Measurements from ENCODE around the gene TFCP2L1. TPM values are rescaled to one million over a fixed set of nuclear protein-coding genes. Genes with fewer than 3 reads are reported as not detected.

Gene TFCP2L1
- total RNA-seq, 2 donors from 2014 or later = 54.2 to 103 TPM

- Histone ChIP-seq H3K27ac (no peak overlapping the region), H3K36me3 (no peaks in the 10 kb centered on the region), H3K9ac (ENCODE audit: low read depth in 2 of 2, low read length in 2 of 2) (no peak overlapping the region), H3K4me3 (no peak overlapping the region), H3K27me3 (peaks cover 8% of the 10 kb centered on the region), H3K9me3 (no peaks in the 10 kb centered on the region), H3K4me1 (peaks cover under 1% of the 10 kb centered on the region)
- TF ChIP-seq CTCF (IDR thresholded peaks at IDR 0.05) = no peak
- DNase-seq = no peak
- intact Hi-C loops (cut with DNase I) = no loop called here
These were observed 3.6 kb upstream of the TFCP2L1 start for GRCh38 chr2:121288454-121289231.

- no peak for TF ChIP-seq CTCF (IDR thresholded peaks at IDR 0.05)
- no peak for DNase-seq
- Histone ChIP-seq H3K9ac (ENCODE audit: low read depth in 2 of 2, low read length in 2 of 2) (no peak overlapping the region), H3K9me3 (no peaks in the 10 kb centered on the region), H3K4me3 (no peak overlapping the region), H3K27me3 (peaks cover 8% of the 10 kb centered on the region), H3K36me3 (no peaks in the 10 kb centered on the region), H3K27ac (no peak overlapping the region), H3K4me1 (no peaks in the 10 kb centered on the region)
- intact Hi-C loops (cut with DNase I) = no loop called here
These were observed 3.0 kb upstream of the TFCP2L1 start for GRCh38 chr2:121287956-121288355.

GRCh38 chr2:121287146-121287798 is 2.3 kb upstream of the TFCP2L1 start:
- no peak for TF ChIP-seq CTCF (IDR thresholded peaks at IDR 0.05)
- no peak for DNase-seq

GRCh38 chr2:121286506-121286905 is 1.5 kb upstream of the TFCP2L1 start:
- Histone ChIP-seq H3K4me3 (no peak overlapping the region), H3K9me3 (no peaks in the 10 kb centered on the region), H3K4me1 (no peaks in the 10 kb centered on the region), H3K9ac (ENCODE audit: low read depth in 2 of 2, low read length in 2 of 2) (peak overlapping the region in 1 of 2 donors; percentile 73), H3K27me3 (peaks cover 8% of the 10 kb centered on the region), H3K27ac (no peak overlapping the region), H3K36me3 (no peaks in the 10 kb centered on the region)
- intact Hi-C loops (cut with DNase I) = no loop called here
- DNase-seq = no peak
- TF ChIP-seq CTCF (IDR thresholded peaks at IDR 0.05) = no peak

More at GRCh38 chr2:121287146-121287798, 2.3 kb upstream of the TFCP2L1 start:
- Histone ChIP-seq H3K9me3 (no peaks in the 10 kb centered on the region), H3K4me1 (no peaks in the 10 kb centered on the region), H3K27me3 (peaks cover 8% of the 10 kb centered on the region), H3K9ac (ENCODE audit: low read depth in 2 of 2, low read length in 2 of 2) (no peak overlapping the region), H3K27ac (no peak overlapping the region), H3K36me3 (no peaks in the 10 kb centered on the region), H3K4me3 (no peak overlapping the region)
- intact Hi-C loops (cut with DNase I) = no loop called here

GRCh38 chr2:121285926-121286325 is 924 bp upstream of the TFCP2L1 start:
- peaks cover 8% of the 10 kb centered on the region for H3K27me3 ChIP-seq
- no peak for TF ChIP-seq CTCF (IDR thresholded peaks at IDR 0.05)
- no peak for DNase-seq
- H3K27ac ChIP-seq = no peak overlapping the region
- H3K9me3 ChIP-seq = no peaks in the 10 kb centered on the region
- intact Hi-C loops (cut with DNase I) = no loop called here
- no peaks in the 10 kb centered on the region for H3K4me1 ChIP-seq
- H3K36me3 ChIP-seq = no peaks in the 10 kb centered on the region
- H3K9ac ChIP-seq (ENCODE audit: low read depth in 2 of 2, low read length in 2 of 2) = peak overlapping the region in 1 of 2 donors; percentile 73
- H3K4me3 ChIP-seq = no peak overlapping the region
